SK-N-SH treated with all-trans-retinoic acid at 6 μM for 48 hours (cell line): ENCODE data around the gene GJA3.

Source experiments
- ARNTL ChIP-seq: fragments of 450-650 bp; formaldehyde crosslinking; IDR thresholded peaks from 2 replicates; pipeline ENCODE4 v1.5.0; 2020; ENCODE audit warnings: low read depth, mild to moderate bottlenecking, moderate library complexity, borderline replicate concordance
- BACH2 ChIP-seq: fragments of 250-450 bp; sonication (Bioruptor Pico); IDR thresholded peaks from 2 replicates; pipeline ENCODE4 v1.9.0; 2021; ENCODE audit warnings: mild to moderate bottlenecking, borderline replicate concordance
- CREB5 ChIP-seq: fragments of 250-450 bp; sonication (Bioruptor Pico); IDR thresholded peaks from 2 replicates; pipeline ENCODE4 v1.5.1; 2020; ENCODE audit warnings: low read depth, mild to moderate bottlenecking, moderate library complexity
- CSRNP3 ChIP-seq: fragments of 250-450 bp; sonication (Bioruptor Pico); IDR thresholded peaks from 2 replicates; pipeline ENCODE4 v1.5.1; 2021; ENCODE audit warnings: mild to moderate bottlenecking, moderate library complexity
- ESRRG ChIP-seq: fragments of 250-450 bp; sonication (Bioruptor Pico); IDR thresholded peaks from 2 replicates; pipeline ENCODE4 v1.6.1; 2021; ENCODE audit warnings: mild to moderate bottlenecking
- OSR1 ChIP-seq: fragments of 250-450 bp; sonication (Bioruptor Pico); IDR thresholded peaks from 2 replicates; pipeline ENCODE4 v1.8.0; 2022; ENCODE audit warnings: moderate library complexity, mild to moderate bottlenecking, inconsistent platforms
- PATZ1 ChIP-seq: fragments of 250-450 bp; sonication (Bioruptor Pico); IDR thresholded peaks from 2 replicates; pipeline ENCODE4 v1.8.0; 2020; ENCODE audit warnings: mild to moderate bottlenecking, moderate library complexity, borderline replicate concordance
- RARB ChIP-seq: fragments of 250-450 bp; sonication (Bioruptor Pico); IDR thresholded peaks from 2 replicates; pipeline ENCODE4 v1.8.0; 2021; ENCODE audit warnings: mild to moderate bottlenecking, moderate library complexity
- SNAI2 ChIP-seq: fragments of 250-450 bp; sonication (Bioruptor Pico); IDR thresholded peaks from 2 replicates; pipeline ENCODE4 v1.5.0; 2020; ENCODE audit warnings: mild to moderate bottlenecking, moderate library complexity
- TOX ChIP-seq: fragments of 250-450 bp; sonication (Bioruptor Pico); IDR thresholded peaks from 2 replicates; pipeline ENCODE4 v1.8.0; 2021; ENCODE audit warnings: mild to moderate bottlenecking, moderate library complexity, borderline replicate concordance
- ZC3H10 ChIP-seq: fragments of 250-450 bp; sonication (Bioruptor Pico); IDR thresholded peaks from 2 replicates; pipeline ENCODE4 v1.5.1; 2021; ENCODE audit warnings: mild to moderate bottlenecking, moderate library complexity
- ZFP3 ChIP-seq: fragments of 250-450 bp; sonication (Bioruptor Pico); IDR thresholded peaks from 2 replicates; pipeline ENCODE4 v1.5.0; 2020; ENCODE audit warnings: mild to moderate bottlenecking, moderate library complexity

- TF ChIP-seq ESRRG (CRISPR knock-in tag) (no peak), ZFP3 (no peak), RARB (CRISPR knock-in tag) (no peak), PATZ1 (CRISPR knock-in tag) (no peak), OSR1 (CRISPR knock-in tag) (no peak), ZC3H10 (CRISPR knock-in tag) (no peak), SNAI2 (CRISPR knock-in tag) (no peak), BACH2 (CRISPR knock-in tag) (no peak), CREB5 (CRISPR knock-in tag) (no peak), ARNTL (CRISPR knock-in tag) (no peak), CSRNP3 (CRISPR knock-in tag) (no peak), TOX (CRISPR knock-in tag) (no peak)
Observed at GRCh38 chr13:20109037-20109436, 51.8 kb downstream of the GJA3 start.
